Activated CD8-positive, alpha-beta memory T cell treated with anti-CD3 and anti-CD28 coated beads, Interleukin-2, amount 50 U/mL, for 24 hours (primary cell): ENCODE measurements around the gene PODXL2.

Source experiments
- DNase-seq: peaks from one replicate; pipeline ENCODE4 v3.0.0-alpha.2; 2020; ENCODE audit errors: extremely low read depth

Gene PODXL2

DNA sequence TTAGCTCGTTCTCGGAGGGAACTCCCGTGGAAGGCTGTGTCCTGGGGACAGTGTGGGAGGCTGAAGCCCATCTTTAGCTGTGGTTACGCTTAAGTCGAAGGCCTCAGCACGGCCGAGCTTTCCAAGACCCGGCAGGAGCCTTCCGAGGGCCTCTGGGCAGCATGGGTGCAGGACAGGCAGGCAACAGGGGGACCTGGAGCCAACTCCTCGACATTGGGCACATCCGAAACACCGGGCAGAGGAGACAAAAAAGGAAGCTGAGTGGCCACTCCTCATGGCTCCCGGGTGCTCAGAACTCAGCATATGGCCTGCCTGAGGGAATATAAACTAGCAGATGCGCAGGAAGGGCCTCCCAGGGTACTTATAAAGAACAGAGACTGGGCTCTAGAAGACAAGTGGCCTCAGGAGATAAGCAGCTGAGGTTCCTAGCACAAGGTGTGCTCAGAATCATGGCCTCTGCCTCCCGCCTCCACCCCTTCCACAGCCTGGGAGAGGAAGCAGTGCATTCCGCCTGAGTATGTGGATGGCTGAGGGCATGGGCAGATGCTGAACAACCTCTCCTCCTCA, 77.9 kb downstream of the PODXL2 start:
- no peak for DNase-seq

DNA sequence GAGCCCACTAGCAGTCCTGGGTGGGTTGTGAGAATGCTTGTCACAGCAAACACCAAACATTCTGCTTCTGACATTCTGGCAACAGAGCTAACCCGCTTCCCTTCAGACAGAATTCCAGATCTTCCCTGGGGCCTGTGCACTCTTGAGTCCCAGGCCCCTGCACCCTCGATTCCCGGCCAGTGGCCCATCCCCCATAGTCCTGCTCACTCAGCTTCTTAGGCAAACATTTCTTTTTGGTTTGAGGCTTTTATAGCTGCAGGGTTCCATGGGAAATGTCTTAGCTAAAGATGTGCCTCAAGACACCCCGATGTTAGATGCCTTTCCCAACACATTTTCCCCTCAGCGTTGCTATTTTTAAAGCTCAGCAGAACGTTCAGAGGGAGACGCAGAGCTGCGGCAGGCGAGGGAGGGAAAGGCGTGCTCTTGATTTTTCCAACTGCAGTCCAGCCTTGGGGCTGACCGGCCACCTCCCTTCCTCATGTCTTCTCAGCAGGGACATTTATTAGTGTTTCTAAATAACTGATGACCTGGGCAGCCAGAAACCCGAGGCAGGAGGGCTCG, 78.9 kb downstream of the PODXL2 start:
- no peak for DNase-seq

DNA sequence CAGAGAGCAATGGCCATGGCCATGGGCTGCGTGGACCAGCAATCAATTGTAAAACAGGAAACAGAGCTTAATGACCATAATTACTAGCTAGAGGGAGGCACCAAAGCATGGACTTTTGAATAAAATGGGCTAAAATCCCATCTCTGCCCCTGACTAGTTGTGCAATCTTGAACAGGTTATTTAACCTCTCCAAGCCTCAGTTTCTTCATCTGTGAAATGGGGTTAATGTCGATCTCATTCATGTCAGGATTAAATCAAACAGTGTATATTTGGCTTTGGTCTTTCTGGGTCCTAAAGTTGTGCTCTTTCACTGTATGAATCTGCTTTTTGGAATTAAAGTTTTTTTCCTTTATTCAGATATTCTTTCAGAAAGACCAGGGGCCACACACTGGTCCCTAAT, 79.9 kb downstream of the PODXL2 start:
- DNase-seq = no peak

DNA sequence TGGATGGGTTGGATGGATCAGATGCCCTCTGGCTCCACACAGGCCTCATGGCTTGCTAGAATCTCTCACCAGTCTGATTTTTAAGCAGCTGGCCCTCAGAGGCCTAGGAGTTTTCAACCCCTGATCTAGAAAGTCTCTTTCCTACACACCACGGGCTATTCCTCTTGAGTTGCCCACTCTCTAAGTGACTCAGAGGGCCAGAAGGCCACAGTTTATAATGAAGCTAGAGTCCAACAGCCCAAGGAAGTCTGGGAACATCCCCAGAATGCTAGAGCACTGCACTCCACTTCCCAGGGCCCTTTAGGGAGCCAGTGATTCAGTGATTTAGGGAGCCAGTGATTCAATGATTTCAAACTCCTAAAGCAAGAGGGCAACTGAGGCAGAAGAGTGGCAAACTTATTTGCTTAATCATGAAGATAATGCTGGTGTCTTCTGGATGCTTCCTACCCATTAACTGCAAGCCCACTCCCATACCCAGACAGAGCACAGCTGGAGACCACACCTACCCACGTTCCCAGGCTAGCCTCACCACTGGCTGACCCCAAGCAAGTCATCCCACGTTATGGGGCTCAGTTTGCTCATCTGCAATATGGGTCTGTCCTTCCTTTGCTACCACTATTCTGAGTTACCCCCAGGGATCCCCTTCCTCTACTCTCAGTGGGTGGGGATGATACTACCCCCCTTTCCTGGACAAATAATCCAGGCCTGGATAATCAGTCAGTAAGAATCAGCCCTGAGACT, 80.5 kb downstream of the PODXL2 start:
- DNase-seq = no peak

DNA sequence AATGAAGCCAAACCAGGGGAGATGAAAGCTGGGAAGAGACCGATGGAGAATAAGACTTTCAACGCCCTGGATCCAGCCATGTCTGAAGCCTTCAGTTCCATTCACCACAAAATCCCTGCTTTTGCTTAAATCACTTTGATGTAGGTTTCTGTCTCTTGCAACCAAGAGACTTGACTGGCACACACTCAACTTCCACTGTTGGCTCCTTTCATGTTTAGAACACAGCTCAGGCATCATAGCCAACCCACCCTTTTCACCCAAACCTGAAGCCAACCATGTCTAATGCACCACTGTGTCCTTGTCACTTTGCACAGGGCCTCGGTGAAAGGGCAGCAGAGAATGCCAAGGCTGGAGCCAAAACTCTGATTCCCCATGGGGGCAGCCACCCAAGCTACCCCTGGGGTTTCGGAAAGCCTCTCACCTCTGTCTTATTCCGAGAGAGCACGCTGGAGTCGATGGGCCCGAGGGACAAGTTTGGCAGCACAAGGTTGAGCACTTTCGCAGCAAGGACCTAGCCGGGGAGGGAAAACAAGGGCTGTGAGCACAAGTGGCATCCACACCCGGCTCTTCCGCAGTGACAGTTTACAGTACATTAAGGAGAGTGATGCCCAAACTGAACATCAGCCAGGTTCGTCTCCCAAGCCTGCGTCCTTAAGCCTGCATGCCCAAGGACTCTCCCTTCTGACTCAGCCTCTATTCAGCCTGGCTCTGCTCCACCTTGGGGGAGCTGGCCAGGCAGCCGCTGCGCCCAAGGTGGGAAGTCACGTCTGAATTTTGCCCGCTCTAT, 81.4 kb downstream of the PODXL2 start:
- DNase-seq = no peak

- DNase-seq = no peak
Observed at GRCh38 chr3:127711021-127711695, 82.2 kb downstream of the PODXL2 start.

DNA sequence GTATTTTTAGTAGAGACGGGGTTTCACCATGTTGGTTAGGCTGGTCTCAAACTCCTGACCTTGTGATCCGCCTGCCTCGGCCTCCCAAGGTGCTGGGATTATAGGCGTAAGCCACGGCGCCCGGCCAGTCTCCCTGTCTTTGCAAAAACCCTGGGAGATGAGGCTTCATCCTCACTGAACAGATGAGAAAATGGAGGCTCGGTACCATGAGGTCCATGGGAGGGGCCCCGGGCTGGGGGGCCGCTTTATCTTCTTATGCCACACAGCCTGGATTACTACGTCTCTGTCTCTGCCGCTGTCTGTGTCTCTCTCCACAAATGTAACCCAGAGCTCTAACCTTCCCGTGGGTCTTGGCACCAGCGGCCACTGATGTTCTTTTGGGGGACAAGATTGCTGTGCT, 82.9 kb downstream of the PODXL2 start:
- DNase-seq = no peak

DNA sequence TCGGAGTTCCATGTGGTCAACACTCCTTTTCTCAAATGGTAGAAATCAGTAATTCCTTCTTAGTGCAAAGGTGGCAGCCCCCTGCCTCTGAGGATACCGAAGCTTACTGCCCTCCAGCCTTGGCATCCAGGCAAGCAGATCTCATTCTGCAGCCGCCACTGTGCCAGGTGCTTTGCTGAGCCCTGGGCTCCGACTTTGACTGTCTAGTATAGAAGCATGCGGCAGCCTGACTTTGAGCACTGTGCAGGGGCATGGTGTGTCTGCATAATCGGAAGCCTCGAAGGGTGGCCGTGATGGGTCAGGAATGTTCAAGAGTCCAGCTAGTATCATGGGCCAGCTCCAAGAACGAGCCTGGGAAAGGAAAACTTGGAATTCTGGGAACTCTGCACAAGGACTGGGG, 83.5 kb downstream of the PODXL2 start:
- DNase-seq = no peak

GRCh38 chr3:127712881-127713771, 84.1 kb downstream of the PODXL2 start:
- DNase-seq = no peak

DNA sequence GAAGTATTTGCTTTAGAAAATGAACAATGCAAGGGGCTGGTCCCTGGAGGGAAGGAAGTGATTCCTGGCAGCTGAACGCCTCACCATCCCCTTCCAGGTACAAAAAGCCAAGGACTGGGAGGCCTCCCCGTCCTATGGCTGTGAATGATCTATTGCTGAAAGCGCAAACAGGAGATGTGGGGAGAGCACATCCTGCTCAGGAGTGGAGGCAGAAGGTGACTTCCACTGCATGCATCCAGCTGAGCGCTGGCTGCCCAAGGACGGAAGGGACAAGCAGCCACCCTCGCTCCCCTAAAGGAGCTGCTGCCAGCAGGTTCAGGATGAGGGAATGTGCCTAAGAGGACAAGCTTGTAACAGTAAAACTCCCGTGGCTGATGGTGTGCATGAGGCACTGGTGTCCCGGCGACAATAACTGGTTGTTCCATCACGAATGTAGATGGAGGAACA, 85.2 kb downstream of the PODXL2 start:
- DNase-seq = no peak

GRCh38 chr3:127714866-127715265, 85.9 kb downstream of the PODXL2 start:
- DNase-seq = no peak

DNA sequence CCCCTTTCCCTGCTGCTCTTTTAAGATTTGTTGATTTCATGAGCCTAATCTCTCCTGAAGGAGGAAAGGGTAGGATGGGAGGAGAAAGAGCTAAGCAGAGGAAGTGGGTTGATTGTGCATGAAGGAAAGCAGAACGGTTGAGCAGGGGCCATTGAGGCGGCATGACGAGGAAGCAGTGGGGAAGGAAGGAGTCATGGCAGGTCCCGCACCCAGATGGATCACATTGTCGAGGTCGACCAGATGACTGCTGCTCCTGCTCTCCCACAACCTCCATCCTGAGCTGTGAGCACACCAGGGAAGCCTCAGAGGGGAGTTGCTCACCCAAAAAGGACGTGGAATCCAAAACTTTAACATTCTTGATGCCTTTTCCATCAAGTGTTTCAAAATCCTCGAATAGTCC, 86.5 kb downstream of the PODXL2 start:
- no peak for DNase-seq

DNA sequence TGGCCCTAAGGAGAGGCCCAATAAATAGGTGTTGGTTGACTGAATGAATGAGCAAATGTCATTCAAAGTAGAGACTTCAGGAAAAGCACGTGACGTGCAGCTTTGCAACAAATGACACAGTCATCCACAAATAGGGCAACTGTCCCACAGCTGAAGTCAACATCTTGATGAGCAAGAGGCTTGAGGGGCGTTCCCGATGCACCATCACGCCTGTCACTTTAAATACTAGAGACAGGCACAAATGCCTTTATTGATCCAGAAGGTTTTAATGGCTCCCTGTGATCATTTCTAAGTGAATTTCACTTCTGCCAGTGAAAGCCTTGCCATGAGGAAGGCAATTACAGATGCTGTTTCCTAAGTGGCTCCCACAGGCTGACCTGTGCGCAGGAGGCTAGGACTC, 87.4 kb downstream of the PODXL2 start:
- no peak for DNase-seq

- no peak for DNase-seq
Observed at GRCh38 chr3:127717357-127718244, 88.6 kb downstream of the PODXL2 start.

DNA sequence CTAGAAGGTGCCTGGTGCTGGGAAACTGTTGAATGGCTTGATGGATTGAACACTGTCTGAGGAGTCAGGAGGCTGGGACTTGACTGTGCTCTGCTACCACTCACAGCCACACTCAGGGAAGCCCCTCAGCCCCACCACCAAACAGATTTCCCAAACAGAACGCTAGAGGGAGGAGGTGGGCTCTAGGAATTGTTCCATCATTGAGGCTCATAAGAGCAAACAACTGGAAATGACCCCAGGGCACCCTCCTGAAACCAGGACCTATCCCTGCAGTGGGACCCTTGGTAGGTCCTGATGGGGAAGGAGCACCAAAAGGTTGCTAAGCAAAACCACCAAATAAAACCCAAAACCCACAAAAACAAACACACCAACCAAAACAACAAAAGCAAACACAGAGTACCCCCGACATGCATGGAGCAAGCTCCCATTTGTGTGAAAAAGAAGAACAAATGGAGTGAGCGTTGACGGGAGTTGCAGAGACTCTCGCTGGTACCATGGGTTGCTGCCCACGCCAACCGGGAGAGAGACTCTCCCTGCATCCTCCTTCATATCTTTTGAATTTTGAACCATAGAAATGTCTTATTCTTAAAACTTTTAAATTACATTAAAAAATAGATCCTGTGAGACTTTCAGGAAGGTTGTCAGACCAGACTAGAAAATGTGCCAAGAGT, 89.4 kb downstream of the PODXL2 start:
- no peak for DNase-seq

DNA sequence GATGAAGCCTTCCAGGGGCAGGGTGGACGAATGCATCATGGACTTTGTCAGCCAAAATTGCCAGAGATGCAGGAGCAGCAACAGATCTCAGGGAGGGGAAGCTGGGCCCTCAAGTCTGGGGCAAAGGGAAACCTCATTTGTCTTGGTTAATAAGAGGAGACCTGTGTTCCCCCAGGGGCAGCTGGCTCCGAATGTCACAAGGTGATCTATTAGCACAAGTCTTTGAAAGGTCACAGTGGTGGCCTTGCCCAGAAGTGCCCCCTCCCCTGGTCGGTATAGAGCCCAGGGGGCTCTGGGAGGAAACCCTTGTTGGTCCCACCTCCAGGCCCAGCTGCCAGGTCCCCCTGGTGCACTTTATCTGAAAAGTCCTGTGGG, 89.9 kb downstream of the PODXL2 start:
- DNase-seq = no peak

GRCh38 chr3:127719369-127719768, 90.4 kb downstream of the PODXL2 start:
- no peak for DNase-seq

DNA sequence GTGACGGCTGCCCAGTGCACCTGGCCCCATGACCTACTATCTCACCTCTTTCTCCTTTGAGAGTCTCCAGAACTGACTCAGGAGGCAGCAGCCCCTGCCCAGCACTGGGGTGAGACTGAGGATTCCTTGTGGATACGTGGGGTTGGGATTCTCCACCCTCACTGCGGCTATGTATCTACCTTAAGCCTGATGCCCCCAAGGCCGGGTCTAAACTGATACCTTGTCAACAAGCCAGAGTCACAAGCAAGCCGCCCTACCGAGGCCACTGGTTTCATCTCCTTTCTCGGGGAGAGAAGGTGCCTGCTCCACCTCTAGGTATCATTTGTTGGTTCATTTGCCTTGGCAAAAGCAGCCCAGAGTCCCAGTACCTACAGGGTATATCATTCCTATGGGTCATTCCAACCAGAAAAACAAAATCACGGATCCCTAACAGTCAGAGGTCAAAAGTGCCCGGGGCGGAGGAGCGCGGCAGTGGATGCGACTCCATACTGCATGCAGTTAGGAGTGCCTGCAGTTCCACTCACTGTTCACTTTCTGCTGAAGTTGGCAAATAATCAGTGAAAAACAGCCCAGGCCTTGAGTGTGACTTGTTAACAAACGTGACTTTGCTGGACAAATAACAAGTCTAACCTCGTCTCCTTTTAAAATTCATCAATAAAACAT, 91.3 kb downstream of the PODXL2 start:
- DNase-seq = no peak
